HG02840 (cell line): Measurements from ENCODE around the gene SLC27A2.

Experiments
- ATAC-seq: cut with Tn5 transposase; IDR thresholded peaks from one replicate; pipeline ENCODE4 v1.9.1; 2021; ENCODE audit warnings: mild to moderate bottlenecking, moderate library complexity, moderate number of reproducible peaks; ENCODE audit not compliant: unreplicated experiment, low FRiP score

SLC27A2 gene

DNA sequence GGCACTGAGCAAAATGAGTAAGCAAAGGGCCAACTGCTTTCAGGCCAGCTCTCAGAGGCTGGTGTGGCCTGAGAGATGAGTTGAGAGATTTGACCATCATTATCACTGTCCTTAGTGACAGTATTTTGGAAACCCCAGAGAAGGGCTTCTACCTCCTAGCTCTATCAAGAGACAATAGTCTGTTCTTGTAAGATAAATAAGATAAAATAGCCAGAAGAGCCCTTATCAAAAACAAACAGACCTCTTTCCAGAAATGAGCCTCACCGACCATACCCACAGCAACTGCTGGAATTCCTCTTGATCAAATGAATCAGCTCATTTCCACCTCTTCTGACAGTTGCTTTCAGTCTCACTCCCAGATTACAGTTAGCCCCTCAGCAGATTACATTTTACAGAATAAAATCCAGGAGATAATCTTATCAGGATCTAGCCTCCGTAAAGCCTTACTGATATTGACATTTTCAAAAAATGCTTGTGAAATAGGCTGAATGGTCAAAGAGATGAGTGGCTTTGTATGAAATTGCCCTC, 79.0 kb downstream of the SLC27A2 start:
- no peak for ATAC-seq

DNA sequence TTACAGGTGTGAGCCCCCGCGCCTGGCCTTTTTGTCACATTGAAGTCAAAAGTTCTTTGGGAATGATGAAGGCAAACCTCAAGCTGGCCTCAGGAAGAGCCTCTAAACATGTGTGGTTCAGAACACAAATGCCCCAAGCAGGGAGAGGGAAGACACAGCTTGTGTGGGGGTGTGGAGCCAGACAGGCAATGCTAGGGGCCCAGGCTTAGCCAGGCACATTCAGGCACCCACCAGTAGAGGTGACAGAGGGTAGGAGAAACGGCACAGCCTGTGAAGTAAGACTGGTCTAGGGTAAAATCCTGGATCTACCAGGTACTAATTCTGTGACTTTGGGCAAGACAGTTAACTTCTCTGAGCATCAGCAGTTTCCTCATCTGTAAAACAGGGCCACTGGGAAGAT, 80.0 kb downstream of the SLC27A2 start:
- no peak for ATAC-seq

- ATAC-seq, result no peak
Measured at GRCh38 chr15:50262533-50262932, 80.5 kb downstream of the SLC27A2 start.

DNA sequence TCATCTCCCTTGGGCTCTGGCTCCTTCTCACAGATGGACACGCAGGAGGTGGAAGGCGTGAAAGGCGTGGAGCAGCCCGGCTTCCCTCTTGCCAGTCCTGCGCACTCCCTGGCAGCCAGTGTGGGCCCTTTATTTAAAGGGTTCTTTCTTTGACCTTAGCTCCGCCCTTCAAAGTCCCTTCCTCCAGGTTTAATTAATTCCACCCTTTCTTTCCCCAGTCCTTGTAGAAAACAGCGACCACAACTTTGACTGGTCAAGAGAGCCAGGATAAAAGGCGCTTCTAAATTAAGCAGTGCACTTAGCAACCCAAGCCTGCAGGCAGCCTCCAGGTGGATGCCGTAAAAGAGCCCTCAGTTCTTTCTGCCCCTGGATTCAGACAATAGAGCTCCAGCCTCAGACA, 83.6 kb downstream of the SLC27A2 start, which contains the start of gene HDC:
Gene HDC (minus strand): TSS at position 107 of the 400 bp plus-strand sequence. CDS start 103 bp downstream, at position 4.
- ATAC-seq, result no peak

GRCh38 chr15:50267577-50267976, 85.6 kb downstream of the SLC27A2 start:
- no peak for ATAC-seq

GRCh38 chr15:50275091-50275490, 93.1 kb downstream of the SLC27A2 start:
- no peak for ATAC-seq

- ATAC-seq, result no peak
Measured at GRCh38 chr15:50275908-50276307, 93.9 kb downstream of the SLC27A2 start.

GRCh38 chr15:50277370-50277769, 95.4 kb downstream of the SLC27A2 start:
- ATAC-seq, result no peak

GRCh38 chr15:50278496-50278895, 96.5 kb downstream of the SLC27A2 start:
- no peak for ATAC-seq

DNA sequence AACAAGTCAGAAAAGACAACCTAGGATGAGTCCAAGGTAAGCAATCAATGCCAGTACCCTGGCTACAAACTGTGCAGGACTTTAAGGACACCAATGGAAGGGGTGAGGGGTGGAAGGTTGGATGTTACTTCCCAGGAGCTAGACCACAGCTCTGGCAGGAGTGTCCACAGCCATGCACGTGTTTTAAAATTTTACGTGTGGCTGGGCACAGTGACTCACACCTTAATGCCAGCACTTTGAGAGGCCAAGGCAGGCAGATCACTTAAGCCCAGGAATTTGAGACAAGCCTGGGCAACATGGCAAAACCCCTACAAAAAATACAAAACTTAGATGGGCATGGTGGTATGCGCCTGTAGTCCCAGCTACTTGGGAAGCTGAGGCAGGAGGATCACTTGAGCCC, 98.3 kb downstream of the SLC27A2 start:
- ATAC-seq, result no peak

- no peak for ATAC-seq
Measured at GRCh38 chr15:50281427-50281826, 99.4 kb downstream of the SLC27A2 start.
